Measurements from ENCODE around the gene DLEU7. TPM values are rescaled to one million over a fixed set of nuclear protein-coding genes. Genes with fewer than 3 reads are reported as not detected.

Gene DLEU7
- total RNA-seq (under 1 TPM; 0.17 to 0.47 TPM), polyA plus RNA-seq (under 1 TPM; 0.21 to 0.26 TPM)

DNA sequence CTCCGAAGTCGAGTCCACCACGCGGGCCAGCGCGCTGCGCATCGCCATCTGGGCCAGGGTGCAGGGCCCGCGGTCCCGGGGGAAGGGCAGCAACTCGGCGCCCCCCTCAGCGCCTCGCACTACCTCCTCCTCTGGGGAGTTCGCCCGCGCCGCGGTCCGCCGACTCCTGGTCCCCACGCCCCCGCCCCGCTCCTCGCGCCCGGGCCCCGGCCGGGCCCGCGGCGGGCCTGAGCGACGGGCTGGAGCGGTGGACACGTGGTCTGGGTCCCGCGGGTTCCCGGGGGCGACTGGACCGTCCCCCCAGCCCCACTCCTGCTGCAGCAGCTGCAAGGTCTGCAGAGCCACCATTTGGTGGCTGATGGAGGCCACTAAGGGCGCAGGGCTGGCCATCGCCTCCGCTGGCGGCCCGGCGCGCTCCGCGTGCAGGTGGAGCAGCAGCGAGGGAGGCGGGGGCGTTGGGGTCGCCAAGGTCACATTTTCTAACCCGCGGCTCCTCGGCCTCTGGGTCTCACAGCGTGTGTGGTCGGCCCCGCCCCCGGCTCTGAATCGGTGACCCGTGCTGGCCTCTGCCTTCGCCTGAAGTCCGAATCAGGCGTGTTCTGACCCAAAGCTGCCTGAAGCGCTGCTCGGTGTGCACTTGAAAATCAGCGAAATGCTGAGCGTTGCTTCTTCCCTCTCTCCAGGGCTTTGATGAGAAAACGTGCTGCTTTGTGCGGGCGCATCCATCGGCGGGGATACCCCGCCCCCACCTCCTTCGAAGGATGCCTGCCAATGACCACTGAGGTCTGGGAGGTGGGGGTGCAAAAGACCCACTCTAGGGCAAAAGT lies at the start of gene DLEU7:
Gene DLEU7, minus strand, starts transcription at position 436 of the 827 bp plus-strand sequence. Its CDS starts 46 bp downstream, at position 390.
- peak within 1 kb of the TSS in 1 of 3 donors; percentile 21 for H3K4me3 ChIP-seq (ENCODE audit: low read depth in 1 of 3, low read length in 3 of 3)
- H3K27ac ChIP-seq (ENCODE audit: low read depth in 1 of 2, low read length in 2 of 2) = no peak within 1 kb of the TSS
- WGBS = 24% methylated on average over 78 of the region's 78 CpGs
- H3K9me3 ChIP-seq (ENCODE audit: control insufficient read depth in 4 of 4, low read length in 3 of 4) = no peaks in the 10 kb centered on the region
- H3K9ac ChIP-seq (ENCODE audit: low read depth in 1 of 2, low read length in 2 of 2) = no peak within 1 kb of the TSS
- TF ChIP-seq TAF1 (conservative IDR thresholded peaks at IDR 0.05) (no peak), YY1 (IDR thresholded peaks at IDR 0.05) (no peak), RXRA (IDR thresholded peaks at IDR 0.05) (no peak), SP1 (IDR thresholded peaks at IDR 0.05) (no peak), MAX (IDR thresholded peaks at IDR 0.05) (no peak), FOXA1 (IDR thresholded peaks at IDR 0.05) (no peak), GABPA (IDR thresholded peaks at IDR 0.05 in 1 of 2, conservative IDR thresholded peaks at IDR 0.05 in 1 of 2) (no peak), ATF3 (IDR thresholded peaks at IDR 0.05) (no peak), JUND (IDR thresholded peaks at IDR 0.05) (no peak), EGR1 (IDR thresholded peaks at IDR 0.05; ENCODE audit: low read depth in 2 of 2) (no peak), FOXA2 (IDR thresholded peaks at IDR 0.05) (no peak), NR2F2 (IDR thresholded peaks at IDR 0.05) (no peak), HNF4G (IDR thresholded peaks at IDR 0.05) (no peak)
- TF ChIP-seq, protein P1, sequence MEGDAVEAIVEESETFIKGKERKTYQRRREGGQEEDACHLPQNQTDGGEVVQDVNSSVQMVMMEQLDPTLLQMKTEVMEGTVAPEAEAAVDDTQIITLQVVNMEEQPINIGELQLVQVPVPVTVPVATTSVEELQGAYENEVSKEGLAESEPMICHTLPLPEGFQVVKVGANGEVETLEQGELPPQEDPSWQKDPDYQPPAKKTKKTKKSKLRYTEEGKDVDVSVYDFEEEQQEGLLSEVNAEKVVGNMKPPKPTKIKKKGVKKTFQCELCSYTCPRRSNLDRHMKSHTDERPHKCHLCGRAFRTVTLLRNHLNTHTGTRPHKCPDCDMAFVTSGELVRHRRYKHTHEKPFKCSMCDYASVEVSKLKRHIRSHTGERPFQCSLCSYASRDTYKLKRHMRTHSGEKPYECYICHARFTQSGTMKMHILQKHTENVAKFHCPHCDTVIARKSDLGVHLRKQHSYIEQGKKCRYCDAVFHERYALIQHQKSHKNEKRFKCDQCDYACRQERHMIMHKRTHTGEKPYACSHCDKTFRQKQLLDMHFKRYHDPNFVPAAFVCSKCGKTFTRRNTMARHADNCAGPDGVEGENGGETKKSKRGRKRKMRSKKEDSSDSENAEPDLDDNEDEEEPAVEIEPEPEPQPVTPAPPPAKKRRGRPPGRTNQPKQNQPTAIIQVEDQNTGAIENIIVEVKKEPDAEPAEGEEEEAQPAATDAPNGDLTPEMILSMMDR (IDR thresholded peaks at IDR 0.05; ENCODE audit: low read depth, low read length, missing input control) = no peak
- DNase-seq (ENCODE audit: low spot score) = peak; percentile 35
- peaks cover 5 to 11% (median 10%) of the 10 kb centered on the region in 4 donors for H3K4me1 ChIP-seq (ENCODE audit: control insufficient read depth in 4 of 4, insufficient read depth in 4 of 4, low read length in 3 of 4)
- H3K27me3 ChIP-seq (ENCODE audit: control insufficient read depth in 4 of 4, insufficient read depth in 4 of 4, low read length in 3 of 4) = peaks cover 0 to 2% (median 0%) of the 10 kb centered on the region in 4 donors
- H3K36me3 ChIP-seq (ENCODE audit: control insufficient read depth in 4 of 4, insufficient read depth in 3 of 4, low read depth in 1 of 4, low read length in 3 of 4) = no peaks in the 10 kb centered on the region

DNA sequence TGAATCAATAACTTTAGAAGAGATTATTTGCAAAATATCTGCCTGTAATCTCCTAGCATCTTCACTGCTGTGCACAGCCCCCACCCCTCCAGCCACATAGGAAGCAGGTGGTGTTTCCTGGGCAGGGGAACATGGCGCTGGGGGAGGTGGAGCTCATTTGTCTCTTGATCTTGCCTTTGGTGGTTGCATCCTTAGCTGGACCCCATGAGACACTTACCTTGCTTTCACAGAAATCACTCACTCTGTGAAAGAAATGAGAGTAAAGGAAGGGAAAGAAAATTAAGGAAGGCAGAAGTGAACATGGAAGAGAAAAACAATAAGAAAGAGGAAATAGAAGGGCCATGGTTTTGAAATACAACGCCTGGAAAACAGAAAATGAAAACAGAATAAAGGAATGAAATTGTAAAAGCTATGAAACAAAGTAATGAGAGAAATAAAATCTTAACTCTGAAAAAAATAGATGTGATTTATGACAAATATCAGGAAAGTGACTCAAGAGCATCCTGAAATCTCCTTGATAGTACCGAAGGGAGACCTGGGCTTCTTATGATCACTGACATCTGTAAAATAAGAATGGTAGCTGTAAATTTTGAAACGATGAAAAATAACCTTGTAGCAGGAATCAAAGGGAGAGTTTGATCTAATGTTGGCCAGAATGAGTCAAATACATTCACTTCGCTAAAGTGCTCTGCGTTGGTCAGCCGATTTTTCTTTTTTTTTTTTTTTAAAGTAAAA lies 48.9 kb upstream of the DLEU7 start:
- Histone ChIP-seq H3K36me3 (ENCODE audit: control insufficient read depth in 4 of 4, insufficient read depth in 3 of 4, low read depth in 1 of 4, low read length in 3 of 4) (no peaks in the 10 kb centered on the region), H3K4me3 (ENCODE audit: low read depth in 1 of 3, low read length in 3 of 3) (no peak overlapping the region), H3K27me3 (ENCODE audit: control insufficient read depth in 4 of 4, insufficient read depth in 4 of 4, low read length in 3 of 4) (no peaks in the 10 kb centered on the region), H3K9me3 (ENCODE audit: control insufficient read depth in 4 of 4, low read length in 3 of 4) (peaks cover 0 to 1% (median 0%) of the 10 kb centered on the region in 4 donors), H3K27ac (ENCODE audit: low read depth in 1 of 2, low read length in 2 of 2) (no peak overlapping the region), H3K4me1 (ENCODE audit: control insufficient read depth in 4 of 4, insufficient read depth in 4 of 4, low read length in 3 of 4) (no peaks in the 10 kb centered on the region), H3K9ac (ENCODE audit: low read depth in 1 of 2, low read length in 2 of 2) (no peak overlapping the region)
- TF ChIP-seq FOXA2 (IDR thresholded peaks at IDR 0.05) (no peak), FOXA1 (IDR thresholded peaks at IDR 0.05) (no peak), RAD21 (IDR thresholded peaks at IDR 0.05) (no peak), SP1 (IDR thresholded peaks at IDR 0.05) (no peak)
- DNase-seq (ENCODE audit: low spot score) = no peak
- 75% methylated on average over 7 of the region's 7 CpGs for WGBS

DNA sequence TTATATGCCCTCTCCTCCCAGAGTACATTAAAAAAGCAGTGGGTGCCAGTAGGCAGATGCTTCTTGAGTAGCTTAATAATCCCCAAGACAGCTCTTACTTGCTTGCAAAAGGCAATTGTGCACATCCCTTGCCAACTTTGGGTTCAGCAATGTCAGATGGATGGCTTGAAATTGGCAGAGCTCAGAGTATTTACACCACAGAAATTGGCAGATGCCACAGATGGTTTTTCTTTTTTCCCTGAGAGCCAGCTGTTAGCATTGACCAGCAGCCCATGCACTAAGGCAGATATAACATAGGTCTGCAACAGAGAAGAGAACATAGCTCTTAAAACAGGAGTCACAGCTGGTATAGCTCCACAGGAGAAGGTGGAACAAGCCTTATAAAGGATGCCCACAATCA lies 47.7 kb upstream of the DLEU7 start:
- TF ChIP-seq RXRA (IDR thresholded peaks at IDR 0.05) (no peak), ZBTB33 (IDR thresholded peaks at IDR 0.05) (no peak), MAX (IDR thresholded peaks at IDR 0.05) (no peak), JUND (IDR thresholded peaks at IDR 0.05) (no peak), GABPA (IDR thresholded peaks at IDR 0.05 in 1 of 2, conservative IDR thresholded peaks at IDR 0.05 in 1 of 2) (no peak), TAF1 (conservative IDR thresholded peaks at IDR 0.05) (no peak)
- no peak for DNase-seq (ENCODE audit: low spot score)

More for the DNA sequence above, 47.7 kb upstream of the DLEU7 start:
- Histone ChIP-seq H3K4me3 (ENCODE audit: low read depth in 1 of 3, low read length in 3 of 3) (no peak overlapping the region), H3K27ac (ENCODE audit: low read depth in 1 of 2, low read length in 2 of 2) (no peak overlapping the region), H3K9ac (ENCODE audit: low read depth in 1 of 2, low read length in 2 of 2) (no peak overlapping the region), H3K27me3 (ENCODE audit: control insufficient read depth in 4 of 4, insufficient read depth in 4 of 4, low read length in 3 of 4) (no peaks in the 10 kb centered on the region), H3K4me1 (ENCODE audit: control insufficient read depth in 4 of 4, insufficient read depth in 4 of 4, low read length in 3 of 4) (no peaks in the 10 kb centered on the region), H3K9me3 (ENCODE audit: control insufficient read depth in 4 of 4, low read length in 3 of 4) (peaks cover 0 to 1% (median 0%) of the 10 kb centered on the region in 4 donors), H3K36me3 (ENCODE audit: control insufficient read depth in 4 of 4, insufficient read depth in 3 of 4, low read depth in 1 of 4, low read length in 3 of 4) (no peaks in the 10 kb centered on the region)
